OCI-LY7 (cell line): ENCODE measurements around the gene SPIB. TPM values are rescaled to one million over a fixed set of nuclear protein-coding genes. Genes with fewer than 3 reads are reported as not detected.

ENCODE experiments used
- BruUV-seq: library from RNA; stranded (reverse); fragments of 400-500 nt; replicated peaks from 2 replicates; lab custom pipeline; 2021; lab: Mats Ljungman, UMichigan
- CTCF ChIA-PET: fragments of 300-600 bp; sonication (Branson Sonifier 250); formaldehyde crosslinking; loops from one replicate; lab custom pipeline; 2022; ENCODE audit warnings: antibody characterized with exemption; ENCODE audit not compliant: unreplicated experiment; lab: Charles Lee
- POLR2A ChIA-PET: fragments of 300-600 bp; sonication (Branson Sonifier 250); formaldehyde crosslinking; loops from one replicate; lab custom pipeline; 2022; ENCODE audit warnings: antibody characterized with exemption; lab: Charles Lee
- DNase-seq: peaks from one replicate; pipeline ENCODE4 v3.0.0-alpha.2; 2015; ENCODE audit warnings: low spot score
- H2AFZ ChIP-seq: fragments of 200-600 bp; sonication (generic), shearing (Covaris generic); 2 replicates; pipeline ENCODE4 v1.6.1; 2014; ENCODE audit warnings: mild to moderate bottlenecking, antibody characterized with exemption, low read length, moderate library complexity
- H3K27ac ChIP-seq: fragments of 200-600 bp; sonication (generic); 2 replicates; pipeline ENCODE4 v1.5.1; 2014; ENCODE audit warnings: mixed run types, low read depth, mild to moderate bottlenecking, moderate library complexity, low read length, inconsistent platforms; ENCODE audit not compliant: poor library complexity, severe bottlenecking
- H3K36me3 ChIP-seq: fragments of 200-600 bp; sonication (generic); 2 replicates; pipeline ENCODE4 v1.6.1; 2014; ENCODE audit warnings: mild to moderate bottlenecking, antibody characterized with exemption, low read length, moderate library complexity, mixed read lengths; ENCODE audit not compliant: insufficient read depth
- H3K4me1 ChIP-seq: fragments of 200-600 bp; sonication (generic); 2 replicates; pipeline ENCODE4 v1.5.1; 2014; ENCODE audit warnings: mild to moderate bottlenecking, low read length; ENCODE audit not compliant: insufficient read depth, poor library complexity, severe bottlenecking
- H3K4me2 ChIP-seq: fragments of 200-600 bp; sonication (generic); 2 replicates; pipeline ENCODE4 v1.6.1; 2014; ENCODE audit warnings: mild to moderate bottlenecking, low read length
- H3K4me3 ChIP-seq: fragments of 200-600 bp; sonication (generic); 2 replicates; pipeline ENCODE4 v1.5.1; 2014; ENCODE audit warnings: mild to moderate bottlenecking, low read depth, low read length; ENCODE audit not compliant: poor library complexity, severe bottlenecking
- H3K79me2 ChIP-seq: fragments of 200-600 bp; sonication (generic); 2 replicates; pipeline ENCODE4 v1.6.1; 2016; ENCODE audit warnings: low read depth, mild to moderate bottlenecking, low read length, moderate library complexity, mixed read lengths; ENCODE audit not compliant: insufficient read depth
- H3K9me2 ChIP-seq: fragments of 200-600 bp; sonication (generic); 2 replicates; pipeline ENCODE4 v1.6.1; 2016; ENCODE audit warnings: mild to moderate bottlenecking, low read length, mixed read lengths; ENCODE audit not compliant: insufficient read depth
- H3K9me3 ChIP-seq: fragments of 200-600 bp; sonication (generic); 2 replicates; pipeline ENCODE4 v1.6.1; 2014; ENCODE audit warnings: mild to moderate bottlenecking, mixed run types, low read length, mixed read lengths
- H4K20me1 ChIP-seq: fragments of 200-600 bp; sonication (generic); 2 replicates; pipeline ENCODE4 v1.6.1; 2014; ENCODE audit warnings: mild to moderate bottlenecking, antibody characterized with exemption, low read length, moderate library complexity, mixed read lengths; ENCODE audit not compliant: insufficient read depth
- EZH2phosphoT487 ChIP-seq: fragments of 200-600 bp; sonication (generic); IDR thresholded peaks from 2 replicates; pipeline ENCODE4 v1.6.1; 2018; ENCODE audit warnings: low read depth, borderline replicate concordance, mild to moderate bottlenecking, mixed run types, antibody characterized with exemption, low read length, moderate library complexity, mixed read lengths
- intact Hi-C: fragments of 100-400 bp; cut with micrococcal nuclease; formaldehyde crosslinking; loops from one replicate; pipeline ENCODE4 v1.10.0; 2022; ENCODE audit not compliant: unreplicated experiment
- total RNA-seq, 2 experiments: library from RNA; depleted of rRNA in 1 of 2; stranded (reverse); fragments of >200 nt in 1 of 2; shearing (Covaris generic) in 1 of 2; gene quantifications; 2 replicates each; pipeline ENCODE4 v1.2.3, GENCODE V29; 2014 to 2022
- TF ChIP-seq, protein P1 (sequence below): fragments of 200-600 bp; sonication (generic); conservative IDR thresholded peaks from 2 replicates; pipeline ENCODE4 v1.5.1; 2014; ENCODE audit warnings: mild to moderate bottlenecking, antibody characterized with exemption, low read length, moderate library complexity, mixed read lengths

The SPIB gene
- total RNA-seq, 2 experiments from 2014 or later = 99.4 to 145 TPM

DNA sequence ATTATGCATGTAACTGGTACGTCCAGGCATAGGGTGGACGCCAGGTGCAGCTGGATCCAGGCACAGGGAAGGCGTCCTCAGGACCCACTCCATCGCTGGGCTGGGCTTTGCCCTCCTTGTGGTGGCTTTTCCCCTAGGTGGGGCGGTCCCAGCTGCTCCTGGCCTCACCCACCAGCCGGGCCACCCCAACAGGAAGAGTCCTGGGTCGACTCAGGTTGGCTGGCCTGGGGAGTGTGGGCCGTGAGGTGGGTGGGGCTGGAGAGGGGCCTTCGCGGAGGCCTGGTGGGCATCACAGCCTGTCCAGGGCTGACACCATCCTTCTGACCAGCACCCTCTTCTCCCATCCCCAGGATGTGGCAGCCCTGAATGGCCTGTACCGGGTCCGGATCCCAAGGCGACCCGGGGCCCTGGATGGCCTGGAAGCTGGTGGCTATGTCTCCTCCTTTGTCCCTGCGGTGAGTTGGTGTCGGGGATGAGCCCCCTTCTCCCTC lies 61.1 kb downstream of the SPIB start:
- peaks cover 22% of the 10 kb centered on the region for H3K79me2 ChIP-seq
- H3K4me2 ChIP-seq = no peak overlapping the region
- no peak overlapping the region for H3K27ac ChIP-seq
- no peak overlapping the region for H3K4me3 ChIP-seq
- no peak overlapping the region for H2AFZ ChIP-seq
- no TSS peak for BruUV-seq
- POLR2A ChIA-PET = no interaction called here
- peaks cover 10% of the 10 kb centered on the region for H3K4me1 ChIP-seq
- H3K9me3 ChIP-seq = peaks cover 12% of the 10 kb centered on the region
- no peaks in the 10 kb centered on the region for H4K20me1 ChIP-seq
- H3K36me3 ChIP-seq = peaks cover 73% of the 10 kb centered on the region
- H3K9me2 ChIP-seq = no peaks in the 10 kb centered on the region
- CTCF ChIA-PET = no interaction called here
- DNase-seq = no peak
- no peak for TF ChIP-seq EZH2phosphoT487
- TF ChIP-seq, protein P1, sequence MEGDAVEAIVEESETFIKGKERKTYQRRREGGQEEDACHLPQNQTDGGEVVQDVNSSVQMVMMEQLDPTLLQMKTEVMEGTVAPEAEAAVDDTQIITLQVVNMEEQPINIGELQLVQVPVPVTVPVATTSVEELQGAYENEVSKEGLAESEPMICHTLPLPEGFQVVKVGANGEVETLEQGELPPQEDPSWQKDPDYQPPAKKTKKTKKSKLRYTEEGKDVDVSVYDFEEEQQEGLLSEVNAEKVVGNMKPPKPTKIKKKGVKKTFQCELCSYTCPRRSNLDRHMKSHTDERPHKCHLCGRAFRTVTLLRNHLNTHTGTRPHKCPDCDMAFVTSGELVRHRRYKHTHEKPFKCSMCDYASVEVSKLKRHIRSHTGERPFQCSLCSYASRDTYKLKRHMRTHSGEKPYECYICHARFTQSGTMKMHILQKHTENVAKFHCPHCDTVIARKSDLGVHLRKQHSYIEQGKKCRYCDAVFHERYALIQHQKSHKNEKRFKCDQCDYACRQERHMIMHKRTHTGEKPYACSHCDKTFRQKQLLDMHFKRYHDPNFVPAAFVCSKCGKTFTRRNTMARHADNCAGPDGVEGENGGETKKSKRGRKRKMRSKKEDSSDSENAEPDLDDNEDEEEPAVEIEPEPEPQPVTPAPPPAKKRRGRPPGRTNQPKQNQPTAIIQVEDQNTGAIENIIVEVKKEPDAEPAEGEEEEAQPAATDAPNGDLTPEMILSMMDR = no peak
- intact Hi-C loops = no loop called here

DNA sequence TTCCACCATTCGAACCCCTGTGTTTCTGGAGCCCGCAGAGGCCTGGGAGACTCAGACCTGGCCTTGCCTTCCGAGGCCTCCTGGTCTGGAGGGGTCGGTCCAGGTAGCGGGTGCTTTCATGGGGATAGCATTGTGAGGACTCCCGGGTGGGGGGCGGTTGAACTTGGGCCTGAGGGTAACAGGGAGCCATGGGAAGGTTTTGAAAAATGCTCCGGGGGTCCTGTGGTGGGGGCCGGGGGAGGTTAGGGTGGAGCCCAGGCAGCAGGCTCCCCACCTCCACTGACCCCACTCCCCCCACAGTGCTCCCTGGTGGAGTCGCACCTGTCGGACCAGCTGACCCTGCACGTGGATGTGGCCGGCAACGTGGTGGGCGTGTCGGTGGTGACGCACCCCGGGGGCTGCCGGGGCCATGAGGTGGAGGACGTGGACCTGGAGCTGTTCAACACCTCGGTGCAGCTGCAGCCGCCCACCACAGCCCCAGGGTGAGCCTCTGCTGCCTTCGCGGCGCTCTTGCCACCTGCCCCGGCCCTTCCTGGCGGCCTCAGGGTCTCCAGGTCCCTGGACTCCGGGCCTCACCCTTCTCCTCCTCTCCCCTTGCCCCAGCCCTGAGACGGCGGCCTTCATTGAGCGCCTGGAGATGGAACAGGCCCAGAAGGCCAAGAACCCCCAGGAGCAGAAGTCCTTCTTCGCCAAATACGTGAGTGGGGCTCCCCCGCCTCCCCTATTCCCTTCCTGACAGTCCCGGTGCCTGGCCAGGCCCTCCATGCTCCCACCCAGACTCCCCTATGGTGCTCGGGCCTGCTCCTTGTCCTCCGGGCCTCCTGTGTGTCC lies 61.8 kb downstream of the SPIB start:
- Histone ChIP-seq H3K4me3 (no peak overlapping the region), H2AFZ (no peak overlapping the region), H3K4me1 (peaks cover 10% of the 10 kb centered on the region), H3K27ac (no peak overlapping the region), H3K9me2 (no peaks in the 10 kb centered on the region), H3K79me2 (peaks cover 22% of the 10 kb centered on the region), H4K20me1 (no peaks in the 10 kb centered on the region), H3K36me3 (peaks cover 80% of the 10 kb centered on the region), H3K4me2 (no peak overlapping the region), H3K9me3 (peaks cover 12% of the 10 kb centered on the region)
- DNase-seq = no peak
- TF ChIP-seq, protein P1 = no peak
- TF ChIP-seq EZH2phosphoT487 = no peak
- POLR2A ChIA-PET = no interaction called here
- CTCF ChIA-PET = no interaction called here
- intact Hi-C loops = no loop called here
- BruUV-seq = no TSS peak

Other genes starting within 250 kb of the SPIB start
- gene MYH14, start 215.3 kb upstream of the SPIB start, total RNA-seq (2014; rRNA removed; shearing (Covaris generic)) = not detected in 2 replicates
- gene MYH14, start 215.3 kb upstream of the SPIB start, total RNA-seq (2022) = not detected in 2 replicates
- 7.1 and 7.4 TPM in 2 replicates for gene KCNC3, start 89.6 kb upstream of the SPIB start, total RNA-seq (2014; rRNA removed; shearing (Covaris generic))
- gene KCNC3, start 89.6 kb upstream of the SPIB start, total RNA-seq (2022) = 21.7 and 23.4 TPM in 2 replicates
- 2.6 and 5.7 TPM in 2 replicates for gene NAPSA, start 53.3 kb upstream of the SPIB start, total RNA-seq (2014; rRNA removed; shearing (Covaris generic))
- gene NAPSA, start 53.3 kb upstream of the SPIB start, total RNA-seq (2022) = 15.7 and 30.1 TPM in 2 replicates
- gene NR1H2, start 42.5 kb upstream of the SPIB start, total RNA-seq (2014; rRNA removed; shearing (Covaris generic)) = 52.8 and 65.7 TPM in 2 replicates
- 41.2 and 53.1 TPM in 2 replicates for gene NR1H2, start 42.5 kb upstream of the SPIB start, total RNA-seq (2022)
- 147 and 233 TPM in 2 replicates for gene POLD1, start 34.6 kb upstream of the SPIB start, total RNA-seq (2014; rRNA removed; shearing (Covaris generic))
- gene POLD1, start 34.6 kb upstream of the SPIB start, total RNA-seq (2022) = 119 and 127 TPM in 2 replicates
- 10.6 and 15.4 TPM in 2 replicates for gene MYBPC2, start 14.0 kb downstream of the SPIB start, total RNA-seq (2014; rRNA removed; shearing (Covaris generic))
- gene MYBPC2, start 14.0 kb downstream of the SPIB start, total RNA-seq (2022) = 22.2 and 28.2 TPM in 2 replicates
- gene EMC10, start 57.6 kb downstream of the SPIB start, total RNA-seq (2014; rRNA removed; shearing (Covaris generic)) = 44.4 and 45.2 TPM in 2 replicates
- 37.5 and 39.1 TPM in 2 replicates for gene EMC10, start 57.6 kb downstream of the SPIB start, total RNA-seq (2022)
- 0.63 and 0.85 TPM in 2 replicates for gene GARIN5A, start 57.9 kb downstream of the SPIB start, total RNA-seq (2014; rRNA removed; shearing (Covaris generic))
- gene GARIN5A, start 57.9 kb downstream of the SPIB start, total RNA-seq (2022) = 0.59 and 1.00 TPM in 2 replicates
- 10.6 and 13.0 TPM in 2 replicates for gene JOSD2, start 92.3 kb downstream of the SPIB start, total RNA-seq (2014; rRNA removed; shearing (Covaris generic))
- 15.9 and 17.8 TPM in 2 replicates for gene JOSD2, start 92.3 kb downstream of the SPIB start, total RNA-seq (2022)
- not detected in 2 replicates for gene ASPDH, start 95.0 kb downstream of the SPIB start, total RNA-seq (2014; rRNA removed; shearing (Covaris generic))
- not detected in 2 replicates for gene ASPDH, start 95.0 kb downstream of the SPIB start, total RNA-seq (2022)
- gene LRRC4B, start 149.5 kb downstream of the SPIB start, total RNA-seq (2014; rRNA removed; shearing (Covaris generic)) = not detected in 2 replicates
- 0.29 TPM in 1 of 2 replicates, not detected in the other for gene LRRC4B, start 149.5 kb downstream of the SPIB start, total RNA-seq (2022)
- 0.16 TPM in 1 of 2 replicates, not detected in the other for gene SYT3, start 220.9 kb downstream of the SPIB start, total RNA-seq (2014; rRNA removed; shearing (Covaris generic))
- 0.17 and 0.33 TPM in 2 replicates for gene SYT3, start 220.9 kb downstream of the SPIB start, total RNA-seq (2022)
- gene C19orf81, start 230.5 kb downstream of the SPIB start, total RNA-seq (2014; rRNA removed; shearing (Covaris generic)) = 15.2 and 20.0 TPM in 2 replicates
- 11.4 and 14.2 TPM in 2 replicates for gene C19orf81, start 230.5 kb downstream of the SPIB start, total RNA-seq (2022)